HepG2 (cell line): ENCODE measurements around the gene CDR2L. TPM values are rescaled to one million over a fixed set of nuclear protein-coding genes. Genes with fewer than 3 reads are reported as not detected.

Experiments
- AKAP8 ChIP-seq: sonication (generic); formaldehyde crosslinking; IDR thresholded peaks from 2 replicates; pipeline ENCODE4 v1.5.1; 2020; ENCODE audit warnings: mild to moderate bottlenecking, missing genetic modification reagents
- DNMT1 ChIP-seq: sonication (generic); formaldehyde crosslinking; IDR thresholded peaks from 2 replicates; pipeline ENCODE4 v1.5.1; 2020; ENCODE audit warnings: mild to moderate bottlenecking, missing genetic modification reagents
- GTF3A ChIP-seq: sonication (generic); formaldehyde crosslinking; conservative IDR thresholded peaks from 2 replicates; pipeline ENCODE4 v1.4.0; 2020; ENCODE audit warnings: mild to moderate bottlenecking, missing genetic modification reagents
- KAT2B ChIP-seq: fragments of 150-350 bp; IDR thresholded peaks from 2 replicates; pipeline ENCODE4 v1.6.1; 2014; ENCODE audit warnings: low read depth, low read length, borderline replicate concordance
- KLF11 ChIP-seq: IDR thresholded peaks from 2 replicates; pipeline ENCODE4 v1.6.1; 2016; ENCODE audit warnings: missing compliant biosample characterization
- MBNL3 ChIP-seq: fragments of 250-450 bp; sonication (Bioruptor Pico); conservative IDR thresholded peaks from 2 replicates; pipeline ENCODE4 v1.8.0; 2022; ENCODE audit warnings: mild to moderate bottlenecking, inconsistent platforms
- MEF2D ChIP-seq: sonication (generic); formaldehyde crosslinking; IDR thresholded peaks from 2 replicates; pipeline ENCODE4 v1.5.1; 2020; ENCODE audit warnings: mild to moderate bottlenecking, missing genetic modification reagents
- NR2C2 ChIP-seq: sonication (generic); formaldehyde crosslinking; IDR thresholded peaks from 2 replicates; pipeline ENCODE4 v1.4.0; 2020; ENCODE audit warnings: missing genetic modification reagents, mild to moderate bottlenecking, moderate library complexity, borderline replicate concordance
- RBFOX2 ChIP-seq: fragments of 200-400 bp; formaldehyde crosslinking; IDR thresholded peaks from 2 replicates; pipeline ENCODE4 v1.6.1; 2017; ENCODE audit warnings: low read depth, mild to moderate bottlenecking, low read length
- SRSF1 ChIP-seq: fragments of 200-400 bp; formaldehyde crosslinking; optimal IDR thresholded peaks from 2 replicates; pipeline ENCODE3; 2017; ENCODE audit warnings: mild to moderate bottlenecking, low read depth, low read length, moderate library complexity
- SSRP1 ChIP-seq: IDR thresholded peaks from 2 replicates; pipeline ENCODE4 v1.6.1; 2016; ENCODE audit warnings: control low read depth
- STAG1 ChIP-seq: sonication (generic); formaldehyde crosslinking; IDR thresholded peaks from 2 replicates; pipeline ENCODE4 v1.4.0; 2020; ENCODE audit warnings: missing genetic modification reagents
- SUZ12 ChIP-seq: fragments of 150-350 bp; IDR thresholded peaks from 2 replicates; pipeline ENCODE4 v1.6.1; 2014; ENCODE audit warnings: low read depth, low read length
- TCF7L2 ChIP-seq: IDR thresholded peaks from 2 replicates; pipeline ENCODE4 v1.6.1; 2011; ENCODE audit warnings: mild to moderate bottlenecking, low read depth, low read length, moderate library complexity
- TOE1 ChIP-seq: sonication (generic); formaldehyde crosslinking; IDR thresholded peaks from 2 replicates; pipeline ENCODE4 v1.4.0; 2020; ENCODE audit warnings: mild to moderate bottlenecking, missing genetic modification reagents
- ZNF256 ChIP-seq: sonication (generic); formaldehyde crosslinking; conservative IDR thresholded peaks from 2 replicates; pipeline ENCODE4 v1.4.0; 2020; ENCODE audit warnings: missing genetic modification reagents
- ZNF350 ChIP-seq: sonication (generic); formaldehyde crosslinking; IDR thresholded peaks from 2 replicates; pipeline ENCODE4 v1.4.0; 2020; ENCODE audit warnings: mild to moderate bottlenecking, low read depth, missing genetic modification reagents, borderline replicate concordance
- ZNF468 ChIP-seq: sonication (generic); formaldehyde crosslinking; IDR thresholded peaks from 2 replicates; pipeline ENCODE4 v1.8.0; 2022; ENCODE audit warnings: mild to moderate bottlenecking, moderate library complexity, missing genetic modification reagents
- polyA plus RNA-seq, 8 experiments: library from polyadenylated mRNA; depleted of rRNA in 3 of 8; stranded (reverse) in 7 of 8; unstranded in 1 of 8; fragments of >200 nt; fragmentation: Illumina TruSeq in 4 of 8; extraction: Trizol in 4 of 8; gene quantifications; 2 replicates each; pipeline versions ENCODE4 v1.2.1 to v1.2.3, GENCODE V29; 2011 to 2016; ENCODE audit warnings: low read depth in 4 of 8, missing spikeins in 1 of 8, mixed read lengths in 1 of 8; ENCODE audit not compliant: insufficient read depth in 1 of 8
- total RNA-seq, 5 experiments: library from RNA; depleted of rRNA; stranded (reverse); fragments of >200 nt; fragmentation: Illumina TruSeq; extraction: Trizol; gene quantifications; 2 replicates each; pipeline ENCODE4 v1.2.3, GENCODE V29; 2016; ENCODE audit warnings: low read depth in 1 of 5
- TF ChIP-seq, protein P1 (sequence below): sonication (generic); formaldehyde crosslinking; IDR thresholded peaks from 2 replicates; pipeline ENCODE4 v1.5.1; 2020; ENCODE audit warnings: missing genetic modification reagents, mild to moderate bottlenecking, borderline replicate concordance
- TF ChIP-seq, protein P2 (sequence below): sonication (generic); formaldehyde crosslinking; IDR thresholded peaks from 2 replicates; pipeline ENCODE4 v1.4.0; 2020; ENCODE audit warnings: missing genetic modification reagents, mild to moderate bottlenecking, borderline replicate concordance
- TF ChIP-seq, protein P3 (sequence below): sonication (generic); formaldehyde crosslinking; IDR thresholded peaks from 2 replicates; pipeline ENCODE4 v1.5.0; 2020; ENCODE audit warnings: missing genetic modification reagents
- TF ChIP-seq, protein P4 (sequence below): sonication (generic); formaldehyde crosslinking; IDR thresholded peaks from 2 replicates; pipeline ENCODE4 v1.4.0; 2020; ENCODE audit warnings: low read depth, missing genetic modification reagents
- TF ChIP-seq, protein P5 (sequence below): sonication (generic); formaldehyde crosslinking; IDR thresholded peaks from 2 replicates; pipeline ENCODE4 v1.5.0; 2020; ENCODE audit warnings: missing genetic modification reagents, mild to moderate bottlenecking, borderline replicate concordance

CDR2L gene
- total and polyA plus RNA-seq, 2 of the 13 experiments (the other 11 are each of a cell fraction or from before 2014, with no cell fraction given), result 1.9 to 2.1 TPM

DNA sequence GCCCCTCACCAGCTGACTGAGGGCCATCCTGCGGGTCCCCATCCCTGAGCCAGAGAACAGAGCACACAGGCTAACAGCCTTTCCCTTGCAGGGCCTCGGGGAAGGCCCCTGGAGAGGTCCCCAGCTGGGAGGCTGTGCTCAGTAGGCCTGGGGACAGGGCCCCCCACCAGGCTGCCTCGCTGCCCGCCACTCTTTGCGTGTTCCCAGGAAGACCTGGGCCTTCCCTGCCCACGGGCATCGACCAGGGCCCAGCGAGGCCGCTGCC, 15.7 kb upstream of the CDR2L start (continued):
- TF ChIP-seq ZNF350 (CRISPR knock-in tag) (no peak), TCF7L2 (no peak), SUZ12 (no peak), ZNF468 (CRISPR knock-in tag) (no peak), SSRP1 (CRISPR knock-in tag) (no peak), MBNL3 (CRISPR knock-in tag) (no peak), ZNF256 (CRISPR knock-in tag) (no peak), AKAP8 (CRISPR knock-in tag) (peak; percentile 82; the same call in 1 of the 2 replicates), STAG1 (CRISPR knock-in tag) (no peak), SRSF1 (peak; percentile 68), DNMT1 (CRISPR knock-in tag) (0 out of 2 replicates have a peak, but pooled peaks have one; percentile 0), KAT2B (no peak), MEF2D (CRISPR knock-in tag) (peak; percentile 40; the same call in 1 of the 2 replicates), RBFOX2 (no peak), KLF11 (CRISPR knock-in tag) (no peak), TOE1 (CRISPR knock-in tag) (no peak), GTF3A (CRISPR knock-in tag) (no peak), NR2C2 (CRISPR knock-in tag) (no peak)
- TF ChIP-seq, protein P1, sequence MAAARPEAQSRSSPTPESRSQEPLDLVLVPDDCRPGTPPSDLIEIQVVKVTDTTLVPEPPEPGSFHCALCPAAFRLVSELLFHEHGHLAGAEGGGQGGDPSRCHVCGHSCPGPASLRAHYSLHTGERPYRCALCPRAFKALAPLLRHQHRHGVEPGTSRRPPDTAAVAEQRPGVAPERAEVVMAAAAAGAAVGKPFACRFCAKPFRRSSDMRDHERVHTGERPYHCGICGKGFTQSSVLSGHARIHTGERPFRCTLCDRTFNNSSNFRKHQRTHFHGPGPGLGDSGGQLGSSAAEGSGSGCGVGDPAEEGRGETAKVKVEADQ, result peak; percentile 40; the same call in 1 of the 2 replicates
- TF ChIP-seq, protein P2, sequence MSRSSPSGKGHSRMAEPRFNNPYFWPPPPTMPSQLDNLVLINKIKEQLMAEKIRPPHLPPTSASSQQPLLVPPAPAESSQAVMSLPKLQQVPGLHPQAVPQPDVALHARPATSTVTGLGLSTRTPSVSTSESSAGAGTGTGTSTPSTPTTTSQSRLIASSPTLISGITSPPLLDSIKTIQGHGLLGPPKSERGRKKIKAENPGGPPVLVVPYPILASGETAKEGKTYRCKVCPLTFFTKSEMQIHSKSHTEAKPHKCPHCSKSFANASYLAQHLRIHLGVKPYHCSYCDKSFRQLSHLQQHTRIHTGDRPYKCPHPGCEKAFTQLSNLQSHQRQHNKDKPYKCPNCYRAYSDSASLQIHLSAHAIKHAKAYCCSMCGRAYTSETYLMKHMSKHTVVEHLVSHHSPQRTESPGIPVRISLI, result no peak
- TF ChIP-seq, protein P3, sequence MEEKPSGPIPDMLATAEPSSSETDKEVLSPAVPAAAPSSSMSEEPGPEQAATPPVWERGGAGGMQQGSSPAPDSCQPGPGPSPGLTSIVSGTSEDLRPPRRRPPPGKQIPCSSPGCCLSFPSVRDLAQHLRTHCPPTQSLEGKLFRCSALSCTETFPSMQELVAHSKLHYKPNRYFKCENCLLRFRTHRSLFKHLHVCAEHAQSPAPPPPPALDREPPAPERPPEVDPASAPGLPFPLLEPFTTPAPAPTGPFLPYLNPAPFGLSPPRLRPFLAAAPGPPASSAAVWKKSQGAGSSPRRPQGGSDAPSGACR (CRISPR knock-in tag), result no peak
- TF ChIP-seq, protein P4, sequence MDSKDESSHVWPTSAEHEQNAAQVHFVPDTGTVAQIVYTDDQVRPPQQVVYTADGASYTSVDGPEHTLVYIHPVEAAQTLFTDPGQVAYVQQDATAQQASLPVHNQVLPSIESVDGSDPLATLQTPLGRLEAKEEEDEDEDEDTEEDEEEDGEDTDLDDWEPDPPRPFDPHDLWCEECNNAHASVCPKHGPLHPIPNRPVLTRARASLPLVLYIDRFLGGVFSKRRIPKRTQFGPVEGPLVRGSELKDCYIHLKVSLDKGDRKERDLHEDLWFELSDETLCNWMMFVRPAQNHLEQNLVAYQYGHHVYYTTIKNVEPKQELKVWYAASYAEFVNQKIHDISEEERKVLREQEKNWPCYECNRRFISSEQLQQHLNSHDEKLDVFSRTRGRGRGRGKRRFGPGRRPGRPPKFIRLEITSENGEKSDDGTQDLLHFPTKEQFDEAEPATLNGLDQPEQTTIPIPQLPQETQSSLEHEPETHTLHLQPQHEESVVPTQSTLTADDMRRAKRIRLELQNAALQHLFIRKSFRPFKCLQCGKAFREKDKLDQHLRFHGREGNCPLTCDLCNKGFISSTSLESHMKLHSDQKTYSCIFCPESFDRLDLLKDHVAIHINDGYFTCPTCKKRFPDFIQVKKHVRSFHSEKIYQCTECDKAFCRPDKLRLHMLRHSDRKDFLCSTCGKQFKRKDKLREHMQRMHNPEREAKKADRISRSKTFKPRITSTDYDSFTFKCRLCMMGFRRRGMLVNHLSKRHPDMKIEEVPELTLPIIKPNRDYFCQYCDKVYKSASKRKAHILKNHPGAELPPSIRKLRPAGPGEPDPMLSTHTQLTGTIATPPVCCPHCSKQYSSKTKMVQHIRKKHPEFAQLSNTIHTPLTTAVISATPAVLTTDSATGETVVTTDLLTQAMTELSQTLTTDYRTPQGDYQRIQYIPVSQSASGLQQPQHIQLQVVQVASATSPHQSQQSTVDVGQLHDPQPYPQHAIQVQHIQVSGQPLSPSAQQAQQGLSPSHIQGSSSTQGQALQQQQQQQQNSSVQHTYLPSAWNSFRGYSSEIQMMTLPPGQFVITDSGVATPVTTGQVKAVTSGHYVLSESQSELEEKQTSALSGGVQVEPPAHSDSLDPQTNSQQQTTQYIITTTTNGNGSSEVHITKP (CRISPR knock-in tag), result 0 out of 2 replicates have a peak, but pooled peaks have one; percentile 16
- TF ChIP-seq, protein P5, sequence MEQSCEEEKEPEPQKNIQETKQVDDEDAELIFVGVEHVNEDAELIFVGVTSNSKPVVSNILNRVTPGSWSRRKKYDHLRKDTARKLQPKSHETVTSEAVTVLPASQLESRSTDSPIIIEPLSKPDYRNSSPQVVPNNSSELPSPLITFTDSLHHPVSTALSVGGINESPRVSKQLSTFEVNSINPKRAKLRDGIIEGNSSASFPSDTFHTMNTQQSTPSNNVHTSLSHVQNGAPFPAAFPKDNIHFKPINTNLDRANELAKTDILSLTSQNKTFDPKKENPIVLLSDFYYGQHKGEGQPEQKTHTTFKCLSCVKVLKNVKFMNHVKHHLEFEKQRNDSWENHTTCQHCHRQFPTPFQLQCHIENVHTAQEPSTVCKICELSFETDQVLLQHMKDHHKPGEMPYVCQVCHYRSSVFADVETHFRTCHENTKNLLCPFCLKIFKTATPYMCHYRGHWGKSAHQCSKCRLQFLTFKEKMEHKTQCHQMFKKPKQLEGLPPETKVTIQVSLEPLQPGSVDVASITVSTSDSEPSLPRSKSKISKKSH (CRISPR knock-in tag), result no peak; the same call in 1 of the 2 replicates
